Memory B cell (primary cell): ENCODE data around the gene CHRNB4.
"Not testable (repeated sequence)": the region's sequence is repeated elsewhere in the genome, so short reads cannot be mapped to it uniquely, and the experiment has no call there.

ENCODE experiments used
- ATAC-seq: fragments of 150-1000 bp; cut with Tn5 transposase; 2 replicates; pipeline ENCODE4 v1.10.0; 2021; ENCODE audit warnings: low read depth, mild to moderate bottlenecking, moderate library complexity
- DNase-seq, 2 donors: peaks; one replicate each; pipeline ENCODE4 v3.0.0; 2022; ENCODE audit warnings: low spot score in 2 of 2
- H3K27ac Mint-ChIP-seq: one replicate; pipeline ENCODE4 v1.8.0; 2022; ENCODE audit warnings: mild to moderate bottlenecking, moderate library complexity, mixed read lengths
- H3K27me3 Mint-ChIP-seq: one replicate; pipeline ENCODE4 v1.8.0; 2022; ENCODE audit warnings: mixed read lengths
- H3K36me3 Mint-ChIP-seq: one replicate; pipeline ENCODE4 v1.8.0; 2022; ENCODE audit warnings: mild to moderate bottlenecking, mixed read lengths
- H3K4me1 Mint-ChIP-seq: one replicate; pipeline ENCODE4 v1.8.0; 2022; ENCODE audit warnings: mixed read lengths
- H3K4me3 Mint-ChIP-seq: one replicate; pipeline ENCODE4 v1.8.0; 2022; ENCODE audit warnings: mild to moderate bottlenecking, moderate library complexity, mixed read lengths
- H3K9me3 Mint-ChIP-seq: one replicate; pipeline ENCODE4 v1.8.0; 2022; ENCODE audit warnings: mixed read lengths

CHRNB4 gene

DNA sequence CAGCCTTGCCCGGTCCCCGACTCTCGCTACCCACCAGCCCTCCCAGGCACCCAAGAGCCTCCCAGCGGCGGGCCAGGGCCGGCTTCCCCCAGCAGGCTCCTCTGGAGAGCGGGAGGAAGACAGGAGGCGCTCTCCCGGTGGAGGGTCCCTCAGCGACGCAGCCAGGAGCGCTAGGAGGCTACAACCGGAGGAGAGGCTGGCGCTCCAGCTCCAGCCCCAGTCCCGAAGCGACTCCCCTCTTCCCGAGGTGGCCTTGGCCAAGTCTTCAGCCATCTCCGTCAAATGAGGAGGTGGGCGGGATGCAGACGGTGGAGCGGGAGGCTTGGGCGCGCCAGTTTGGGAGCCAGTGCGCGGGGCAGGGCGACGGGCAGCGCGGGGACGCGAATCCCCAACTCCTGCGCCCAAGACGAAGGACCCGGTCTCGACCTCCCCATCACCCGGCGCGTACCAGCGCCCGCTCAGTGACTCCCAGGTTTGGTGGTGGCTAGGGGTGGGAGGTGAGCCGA lies 20.9 kb downstream of the CHRNB4 start:
- H3K27me3 Mint-ChIP-seq = peaks cover 28% of the 10 kb centered on the region
- DNase-seq = no peak
- no peaks in the 10 kb centered on the region for H3K9me3 Mint-ChIP-seq
- H3K4me1 Mint-ChIP-seq = no peaks in the 10 kb centered on the region
- H3K4me3 Mint-ChIP-seq = no peak overlapping the region
- ATAC-seq = no peak
- no peaks in the 10 kb centered on the region for H3K36me3 Mint-ChIP-seq
- H3K27ac Mint-ChIP-seq = no peak overlapping the region

DNA sequence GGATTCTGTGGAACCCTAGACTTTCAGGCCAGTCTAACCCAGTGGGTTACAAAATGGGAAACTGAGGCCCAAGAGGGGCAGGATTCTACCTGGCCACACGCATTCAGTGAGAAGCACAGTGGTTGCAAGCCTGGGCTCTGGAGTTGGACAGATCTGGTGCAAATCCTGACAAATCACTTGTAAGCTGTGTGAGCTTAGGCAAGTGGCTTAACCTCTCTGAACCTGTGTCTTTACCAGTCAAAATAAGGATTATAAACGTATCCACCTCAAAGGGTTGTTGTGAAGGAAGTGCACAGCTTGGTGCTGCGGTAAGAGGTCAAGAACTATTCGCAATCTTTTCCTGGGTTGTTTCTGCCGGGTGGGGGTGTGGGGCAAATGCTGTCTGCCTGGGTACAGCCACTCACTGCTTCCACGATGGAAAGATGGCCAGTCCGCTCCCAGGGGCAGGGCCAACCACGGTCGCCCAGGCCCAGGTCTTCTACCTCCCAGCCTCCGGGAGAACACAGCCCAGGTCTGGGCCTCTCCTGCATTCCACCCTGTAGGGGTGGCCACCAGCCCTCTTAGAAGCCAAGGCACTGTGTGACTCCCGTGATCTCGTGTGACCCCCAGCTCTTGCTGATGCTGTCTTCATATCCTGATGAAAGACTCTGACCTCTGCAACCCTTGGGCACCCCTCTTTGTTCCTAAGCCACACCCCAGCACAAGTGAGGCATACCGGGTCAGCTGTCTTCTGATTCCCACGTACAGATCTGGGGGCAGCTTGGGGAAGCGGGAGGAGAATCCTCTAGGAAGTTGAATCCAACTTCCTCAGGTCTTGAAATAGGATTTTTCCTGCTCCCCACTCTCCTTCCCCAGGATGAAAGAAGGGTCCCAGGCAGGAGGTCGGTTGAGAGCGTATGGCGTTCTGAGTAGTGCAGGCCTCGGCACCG lies 21.7 kb downstream of the CHRNB4 start:
- no peak for ATAC-seq
- no peak for DNase-seq
- no peak overlapping the region for H3K4me3 Mint-ChIP-seq
- H3K27me3 Mint-ChIP-seq = peaks cover 28% of the 10 kb centered on the region
- H3K27ac Mint-ChIP-seq = no peak overlapping the region
- no peaks in the 10 kb centered on the region for H3K9me3 Mint-ChIP-seq
- no peaks in the 10 kb centered on the region for H3K4me1 Mint-ChIP-seq
- no peaks in the 10 kb centered on the region for H3K36me3 Mint-ChIP-seq

GRCh38 chr15:78618490-78618934 lies 22.5 kb downstream of the CHRNB4 start:
- DNase-seq (peak; percentile 79 to 89), ATAC-seq (peak; percentile 62)
- no peaks in the 10 kb centered on the region for H3K4me1 Mint-ChIP-seq
- no peaks in the 10 kb centered on the region for H3K9me3 Mint-ChIP-seq
- no peak overlapping the region for H3K4me3 Mint-ChIP-seq
- H3K27ac Mint-ChIP-seq = no peak overlapping the region
- peaks cover 24% of the 10 kb centered on the region for H3K27me3 Mint-ChIP-seq
- no peaks in the 10 kb centered on the region for H3K36me3 Mint-ChIP-seq

DNA sequence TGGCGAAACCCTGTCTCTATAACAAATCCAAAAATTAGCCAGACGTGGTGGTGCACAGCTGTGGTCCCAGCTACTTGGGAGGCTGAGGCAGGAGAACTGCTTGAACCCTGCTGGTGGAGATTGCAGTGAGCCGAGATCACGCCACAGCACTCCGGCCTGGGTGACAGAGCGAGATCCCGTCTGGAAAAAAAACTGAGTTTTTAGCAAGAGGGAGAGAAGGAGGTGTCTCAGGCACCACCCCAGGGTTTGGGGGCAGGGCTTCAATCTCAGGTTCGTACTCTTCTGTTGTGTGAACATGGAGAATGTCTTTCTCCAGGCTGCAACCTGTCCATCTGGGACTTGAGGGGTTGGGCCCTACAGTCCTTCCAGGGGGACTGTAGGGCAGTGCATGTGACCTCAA lies 22.9 kb downstream of the CHRNB4 start:
- no peaks in the 10 kb centered on the region for H3K36me3 Mint-ChIP-seq
- H3K4me1 Mint-ChIP-seq = no peaks in the 10 kb centered on the region
- no peak for ATAC-seq
- H3K27ac Mint-ChIP-seq = no peak overlapping the region
- no peak overlapping the region for H3K4me3 Mint-ChIP-seq
- H3K27me3 Mint-ChIP-seq = peaks cover 22% of the 10 kb centered on the region
- no peaks in the 10 kb centered on the region for H3K9me3 Mint-ChIP-seq
- no peak for DNase-seq

DNA sequence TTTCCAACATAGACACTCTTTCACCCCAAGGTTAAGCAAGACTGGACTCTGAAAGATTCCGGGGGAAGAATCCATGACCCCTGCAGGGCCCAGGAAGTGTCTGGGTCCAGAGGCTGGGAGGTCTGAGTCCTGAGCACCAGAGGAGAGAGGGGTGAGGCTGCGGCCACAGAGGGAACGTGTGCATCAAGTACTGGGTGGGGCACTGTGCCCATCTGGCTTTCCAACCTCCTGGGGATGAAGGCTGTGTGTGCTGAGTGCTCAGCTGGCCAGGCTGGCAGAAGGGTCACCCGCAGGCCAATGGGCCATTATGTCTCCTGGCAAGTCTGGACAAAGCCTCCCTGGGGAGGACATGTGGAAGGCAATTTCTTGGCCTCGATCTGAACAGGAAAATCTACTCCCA lies 23.5 kb downstream of the CHRNB4 start:
- H3K9me3 Mint-ChIP-seq = no peaks in the 10 kb centered on the region

DNA sequence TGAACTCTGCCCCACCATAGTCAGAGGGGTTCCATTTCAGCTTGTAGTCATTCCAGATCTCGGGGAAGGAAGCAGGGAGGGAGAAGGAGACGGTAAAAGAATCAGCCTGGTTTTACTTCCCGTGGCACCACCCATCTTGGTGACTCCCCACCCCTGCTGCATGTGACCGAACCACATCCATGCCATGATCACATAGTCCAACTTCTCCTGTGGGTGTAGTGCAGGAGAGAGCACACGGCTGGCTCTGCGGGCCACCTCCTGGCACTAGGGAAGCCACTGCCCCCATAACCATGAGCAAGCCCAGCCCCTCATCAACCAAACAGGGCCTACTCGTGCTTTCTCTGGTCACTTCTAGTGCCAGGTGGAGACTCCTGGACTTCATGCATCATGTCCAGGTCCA lies 23.9 kb downstream of the CHRNB4 start:
- DNase-seq = no peak
- Mint-ChIP-seq H3K4me1 (no peaks in the 10 kb centered on the region), H3K27ac (no peak overlapping the region), H3K4me3 (no peak overlapping the region), H3K36me3 (no peaks in the 10 kb centered on the region), H3K9me3 (no peaks in the 10 kb centered on the region), H3K27me3 (peaks cover 19% of the 10 kb centered on the region)
- no peak for ATAC-seq

More for the DNA sequence above, 23.5 kb downstream of the CHRNB4 start:
- Mint-ChIP-seq H3K27me3 (peaks cover 20% of the 10 kb centered on the region), H3K36me3 (no peaks in the 10 kb centered on the region), H3K27ac (no peak overlapping the region), H3K4me1 (no peaks in the 10 kb centered on the region), H3K4me3 (no peak overlapping the region)
- ATAC-seq (no peak), DNase-seq (no peak)

DNA sequence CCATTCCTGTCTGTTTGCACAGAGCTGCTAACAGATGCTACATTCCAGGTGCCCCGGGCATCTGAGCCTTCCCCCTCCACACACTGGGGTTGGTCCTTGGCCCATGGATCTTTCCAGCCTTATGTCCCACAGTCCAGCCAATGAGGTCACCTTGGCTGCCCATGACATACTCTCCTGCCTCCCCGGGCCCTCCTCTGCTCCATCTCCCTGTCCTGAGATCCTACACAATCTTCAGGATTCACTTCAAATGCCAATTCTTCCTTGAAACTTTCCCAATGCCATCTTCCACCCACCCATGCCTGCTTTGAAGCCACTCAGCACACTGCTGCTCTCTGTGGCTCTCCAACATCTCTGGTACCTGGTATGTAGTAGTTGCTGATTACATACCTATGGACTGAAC lies 24.5 kb downstream of the CHRNB4 start:
- Mint-ChIP-seq H3K27ac (no peak overlapping the region), H3K36me3 (no peaks in the 10 kb centered on the region), H3K4me1 (no peaks in the 10 kb centered on the region), H3K9me3 (no peaks in the 10 kb centered on the region), H3K4me3 (no peak overlapping the region), H3K27me3 (peaks cover 16% of the 10 kb centered on the region)
- DNase-seq (no peak), ATAC-seq (no peak)

- DNase-seq = no peak
Observed at GRCh38 chr15:78615151-78615589, 25.8 kb downstream of the CHRNB4 start.

GRCh38 chr15:78614021-78614420 lies 27.0 kb downstream of the CHRNB4 start:
- Mint-ChIP-seq H3K27me3 (peaks cover 8% of the 10 kb centered on the region), H3K4me1 (no peaks in the 10 kb centered on the region), H3K9me3 (peaks cover 2% of the 10 kb centered on the region), H3K27ac (no peak overlapping the region), H3K4me3 (no peak overlapping the region), H3K36me3 (no peaks in the 10 kb centered on the region)
- ATAC-seq (no peak), DNase-seq (no peak)

More at GRCh38 chr15:78615151-78615589, 25.8 kb downstream of the CHRNB4 start:
- Mint-ChIP-seq H3K9me3 (no peaks in the 10 kb centered on the region), H3K36me3 (no peaks in the 10 kb centered on the region), H3K27me3 (peaks cover 15% of the 10 kb centered on the region), H3K4me1 (no peaks in the 10 kb centered on the region), H3K27ac (no peak overlapping the region), H3K4me3 (no peak overlapping the region)
- ATAC-seq = no peak

GRCh38 chr15:78609551-78609950 lies 31.5 kb downstream of the CHRNB4 start:
- H3K4me3 Mint-ChIP-seq = not testable (repeated sequence)

GRCh38 chr15:78605680-78606079 lies 35.3 kb downstream of the CHRNB4 start:
- ATAC-seq (no peak), DNase-seq (no peak)
- peaks cover 26% of the 10 kb centered on the region for H3K27me3 Mint-ChIP-seq
- H3K9me3 Mint-ChIP-seq = peaks cover 3% of the 10 kb centered on the region
- no peak overlapping the region for H3K4me3 Mint-ChIP-seq
- no peaks in the 10 kb centered on the region for H3K4me1 Mint-ChIP-seq
- peaks cover 2% of the 10 kb centered on the region for H3K36me3 Mint-ChIP-seq
- no peak overlapping the region for H3K27ac Mint-ChIP-seq

More at GRCh38 chr15:78609551-78609950, 31.5 kb downstream of the CHRNB4 start:
- not testable (repeated sequence) for H3K36me3 Mint-ChIP-seq, H3K9me3 Mint-ChIP-seq, DNase-seq, H3K4me1 Mint-ChIP-seq, H3K27ac Mint-ChIP-seq, ATAC-seq
- peaks cover 12% of the 10 kb centered on the region for H3K27me3 Mint-ChIP-seq

DNA sequence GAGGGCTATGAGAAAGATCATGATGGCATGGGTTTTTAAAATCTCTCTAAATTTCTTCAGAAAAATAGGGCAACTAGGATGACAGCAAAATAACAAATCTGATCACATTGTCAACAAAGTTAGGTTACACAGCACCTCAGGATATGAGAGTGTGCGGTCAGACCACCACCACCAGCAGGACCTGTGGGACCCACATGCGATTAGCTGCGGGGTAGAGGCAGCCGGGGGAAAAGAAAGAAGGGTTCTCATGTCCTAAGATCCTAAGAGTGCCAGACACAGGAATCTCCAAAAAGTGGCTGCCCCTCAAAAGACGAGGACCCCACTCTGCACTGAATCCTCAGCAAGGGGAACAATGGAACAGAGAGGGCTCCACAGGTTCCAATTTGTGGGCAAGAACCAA lies 35.8 kb downstream of the CHRNB4 start:
- Mint-ChIP-seq H3K4me3 (no peak overlapping the region), H3K27ac (no peak overlapping the region), H3K36me3 (peaks cover 2% of the 10 kb centered on the region), H3K9me3 (peaks cover 3% of the 10 kb centered on the region), H3K4me1 (no peaks in the 10 kb centered on the region), H3K27me3 (peaks cover 26% of the 10 kb centered on the region)
- ATAC-seq = no peak
- DNase-seq = no peak

DNA sequence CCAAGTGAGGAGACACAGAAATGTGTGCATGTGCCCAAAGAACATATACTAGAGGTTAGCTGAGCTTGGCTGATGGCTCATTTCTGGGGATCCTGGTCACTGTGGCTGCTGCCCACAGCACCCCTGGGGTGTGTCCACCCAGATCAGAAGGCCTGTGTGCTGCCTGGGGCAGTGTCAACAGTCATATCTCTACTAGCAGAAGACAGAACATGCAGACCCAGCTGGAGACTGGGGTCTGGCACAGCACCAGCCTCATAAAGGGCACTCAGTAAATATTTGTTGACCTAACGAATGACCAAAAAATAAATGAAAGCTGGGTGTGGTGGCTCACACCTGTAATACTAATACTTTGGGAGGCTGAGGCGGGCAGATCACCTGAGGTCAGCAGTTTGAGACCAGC lies 36.6 kb downstream of the CHRNB4 start:
- H3K27ac Mint-ChIP-seq = no peak overlapping the region
- H3K4me1 Mint-ChIP-seq = no peaks in the 10 kb centered on the region
- H3K9me3 Mint-ChIP-seq = peaks cover 2% of the 10 kb centered on the region
- no peak for DNase-seq
- peaks cover 25% of the 10 kb centered on the region for H3K27me3 Mint-ChIP-seq
- H3K36me3 Mint-ChIP-seq = peaks cover 2% of the 10 kb centered on the region
- no peak overlapping the region for H3K4me3 Mint-ChIP-seq
- ATAC-seq = no peak

- DNase-seq (no peak), ATAC-seq (no peak)
- Mint-ChIP-seq H3K27me3 (peaks cover 23% of the 10 kb centered on the region), H3K9me3 (no peaks in the 10 kb centered on the region), H3K4me1 (no peaks in the 10 kb centered on the region), H3K36me3 (peaks cover 2% of the 10 kb centered on the region), H3K4me3 (no peak overlapping the region), H3K27ac (no peak overlapping the region)
Observed at GRCh38 chr15:78603467-78603866, 37.5 kb downstream of the CHRNB4 start.
